Brain microvascular endothelial cell (primary cell): ENCODE data around the gene FBXW8.

ENCODE experiments used
- DNase-seq: peaks from one replicate; pipeline ENCODE4 v3.0.0-alpha.2; 2020
- H3K27ac ChIP-seq: fragments of 250-450 bp; sonication (Bioruptor Pico); 2 replicates; pipeline ENCODE4 v1.5.1; 2020; ENCODE audit warnings: mild to moderate bottlenecking, moderate library complexity
- H3K27me3 ChIP-seq: fragments of 250-450 bp; sonication (Bioruptor Pico); replicated peaks from 2 replicates; pipeline ENCODE4 v1.5.1; 2020; ENCODE audit warnings: mild to moderate bottlenecking
- H3K36me3 ChIP-seq: fragments of 250-450 bp; sonication (Bioruptor Pico); replicated peaks from 2 replicates; pipeline ENCODE4 v1.5.1; 2020; ENCODE audit warnings: mild to moderate bottlenecking
- H3K4me3 ChIP-seq: 2 replicates; pipeline ENCODE4 v1.5.1; 2011; ENCODE audit warnings: low read depth, mild to moderate bottlenecking, control low read depth, low read length, moderate library complexity
- CTCF ChIP-seq: IDR thresholded peaks from 2 replicates; pipeline ENCODE4 v1.5.1; 2011; ENCODE audit warnings: low read depth, mild to moderate bottlenecking, moderate library complexity, low read length, control low read depth, inconsistent platforms; ENCODE audit errors: missing control alignments
- in situ Hi-C: cut with HindIII; loops from 2 replicates; pipeline ENCODE4 v1.10.0; 2017; ENCODE audit warnings: low sequenced_read_pairs, low pct_ligation_motif_present

FBXW8 gene

GRCh38 chr12:117067638-117068037 is 156.9 kb downstream of the FBXW8 start:
- Histone ChIP-seq H3K27ac (no peak overlapping the region), H3K36me3 (no peaks in the 10 kb centered on the region), H3K4me3 (no peak overlapping the region), H3K27me3 (no peaks in the 10 kb centered on the region)
- no peak for DNase-seq
- no peak for TF ChIP-seq CTCF
- in situ Hi-C loops = no loop called here

GRCh38 chr12:117068492-117068891 is 157.7 kb downstream of the FBXW8 start:
- in situ Hi-C loops = no loop called here
- DNase-seq = no peak
- H3K36me3 ChIP-seq = no peaks in the 10 kb centered on the region
- H3K27ac ChIP-seq = no peak overlapping the region
- no peaks in the 10 kb centered on the region for H3K27me3 ChIP-seq
- no peak for TF ChIP-seq CTCF
- H3K4me3 ChIP-seq = no peak overlapping the region

- Histone ChIP-seq H3K36me3 (no peaks in the 10 kb centered on the region), H3K4me3 (no peak overlapping the region), H3K27me3 (no peaks in the 10 kb centered on the region), H3K27ac (no peak overlapping the region)
- no peak for DNase-seq
- TF ChIP-seq CTCF = no peak
- in situ Hi-C loops = no loop called here
Measured at GRCh38 chr12:117069101-117069797, 158.5 kb downstream of the FBXW8 start.

GRCh38 chr12:117069926-117070900 is 159.5 kb downstream of the FBXW8 start:
- DNase-seq = no peak
- in situ Hi-C loops = no loop called here
- no peak overlapping the region for H3K27ac ChIP-seq
- no peak overlapping the region for H3K4me3 ChIP-seq
- no peaks in the 10 kb centered on the region for H3K36me3 ChIP-seq
- no peak for TF ChIP-seq CTCF
- H3K27me3 ChIP-seq = no peaks in the 10 kb centered on the region

DNA sequence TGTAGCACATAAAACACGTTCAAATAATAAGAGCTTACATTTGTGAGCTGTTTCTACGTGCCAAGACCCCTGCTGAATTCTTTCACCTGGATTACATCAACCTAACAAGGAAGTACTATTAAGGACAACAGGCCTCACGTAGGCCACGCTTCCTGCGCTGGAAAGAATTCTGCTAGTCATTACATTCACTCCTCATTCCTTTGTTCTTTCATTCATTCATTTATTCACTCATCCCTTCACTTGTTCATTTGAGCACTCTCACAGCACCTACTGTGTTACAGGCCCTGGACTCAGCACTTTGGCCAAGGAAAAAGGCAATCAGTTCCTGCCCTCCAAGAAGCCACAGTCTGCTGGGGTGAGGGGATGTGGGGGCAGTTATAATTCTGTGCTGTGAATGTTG is 160.3 kb downstream of the FBXW8 start:
- no peak for TF ChIP-seq CTCF
- Histone ChIP-seq H3K4me3 (no peak overlapping the region), H3K36me3 (no peaks in the 10 kb centered on the region), H3K27me3 (no peaks in the 10 kb centered on the region), H3K27ac (no peak overlapping the region)
- in situ Hi-C loops = no loop called here
- DNase-seq = no peak
